Fibroblast of villous mesenchyme (primary cell): Measurements from ENCODE around the gene DYDC2. TPM values are rescaled to one million over a fixed set of nuclear protein-coding genes. Genes with fewer than 3 reads are reported as not detected.

Experiments
- DNase-seq: peaks from one replicate; pipeline ENCODE4 v3.0.0-alpha.2; 2010; ENCODE audit warnings: low read depth
- H3K4me3 ChIP-seq: 2 replicates; pipeline ENCODE4 v1.5.1; 2011; ENCODE audit warnings: low read depth, mild to moderate bottlenecking, low read length
- CTCF ChIP-seq: IDR thresholded peaks from 2 replicates; pipeline ENCODE4 v1.5.1; 2012; ENCODE audit warnings: low read depth, mild to moderate bottlenecking, low read length; ENCODE audit not compliant: insufficient read depth
- total RNA-seq: library from RNA; depleted of rRNA; stranded (reverse); fragments of >200 nt; gene quantifications from 2 replicates; pipeline ENCODE4 v1.2.3, GENCODE V29; 2012

The DYDC2 gene
- total RNA-seq, 1 donor, result not detected

GRCh38 chr10:80410122-80410521 lies 53.5 kb downstream of the DYDC2 start:
- TF ChIP-seq CTCF, result no peak
- H3K4me3 ChIP-seq, result peak overlapping the region; percentile 15
- no peak for DNase-seq

- TF ChIP-seq CTCF, result no peak
- no peak for DNase-seq
Measured at GRCh38 chr10:80410578-80411145, 54.1 kb downstream of the DYDC2 start.

GRCh38 chr10:80411267-80411668 lies 54.7 kb downstream of the DYDC2 start:
- H3K4me3 ChIP-seq, result no peak overlapping the region
- DNase-seq, result peak; percentile 48
- no peak for TF ChIP-seq CTCF

More at GRCh38 chr10:80410578-80411145, 54.1 kb downstream of the DYDC2 start:
- H3K4me3 ChIP-seq, result no peak overlapping the region

- no peak for DNase-seq
- TF ChIP-seq CTCF, result no peak
- no peak overlapping the region for H3K4me3 ChIP-seq
Measured at GRCh38 chr10:80411681-80412220, 55.2 kb downstream of the DYDC2 start.

- no peak for DNase-seq
- no peak overlapping the region for H3K4me3 ChIP-seq
- no peak for TF ChIP-seq CTCF
Measured at GRCh38 chr10:80412486-80412885, 55.9 kb downstream of the DYDC2 start.

GRCh38 chr10:80413271-80413996 lies 56.9 kb downstream of the DYDC2 start:
- H3K4me3 ChIP-seq, result peak overlapping the region; percentile 27
- no peak for TF ChIP-seq CTCF
- DNase-seq, result peak; percentile 85
